Measurements from ENCODE around the gene ZHX3.

ZHX3 gene

GRCh38 chr20:41355598-41356203 is 38.2 kb upstream of the ZHX3 start:
- TF ChIP-seq, protein P1, sequence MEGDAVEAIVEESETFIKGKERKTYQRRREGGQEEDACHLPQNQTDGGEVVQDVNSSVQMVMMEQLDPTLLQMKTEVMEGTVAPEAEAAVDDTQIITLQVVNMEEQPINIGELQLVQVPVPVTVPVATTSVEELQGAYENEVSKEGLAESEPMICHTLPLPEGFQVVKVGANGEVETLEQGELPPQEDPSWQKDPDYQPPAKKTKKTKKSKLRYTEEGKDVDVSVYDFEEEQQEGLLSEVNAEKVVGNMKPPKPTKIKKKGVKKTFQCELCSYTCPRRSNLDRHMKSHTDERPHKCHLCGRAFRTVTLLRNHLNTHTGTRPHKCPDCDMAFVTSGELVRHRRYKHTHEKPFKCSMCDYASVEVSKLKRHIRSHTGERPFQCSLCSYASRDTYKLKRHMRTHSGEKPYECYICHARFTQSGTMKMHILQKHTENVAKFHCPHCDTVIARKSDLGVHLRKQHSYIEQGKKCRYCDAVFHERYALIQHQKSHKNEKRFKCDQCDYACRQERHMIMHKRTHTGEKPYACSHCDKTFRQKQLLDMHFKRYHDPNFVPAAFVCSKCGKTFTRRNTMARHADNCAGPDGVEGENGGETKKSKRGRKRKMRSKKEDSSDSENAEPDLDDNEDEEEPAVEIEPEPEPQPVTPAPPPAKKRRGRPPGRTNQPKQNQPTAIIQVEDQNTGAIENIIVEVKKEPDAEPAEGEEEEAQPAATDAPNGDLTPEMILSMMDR (IDR thresholded peaks at IDR 0.05; ENCODE audit: control extremely low read depth, extremely low read depth, low read depth, missing control alignments), result no peak
- DNase-seq (ENCODE audit: extremely low spot score), result no peak
- ChIA-PET POLR2A (no interaction called here), CTCF (interaction anchor here (0.6 to 1.7 kb wide), 4 partner anchors 9 to 19 kb away, joined by 3 to 5 read pairs (median 3); partner anchors contain the start of gene LPIN3)

- no peak for DNase-seq (ENCODE audit: extremely low spot score)
- TF ChIP-seq, protein P1 (IDR thresholded peaks at IDR 0.05; ENCODE audit: control extremely low read depth, extremely low read depth, low read depth, missing control alignments), result no peak
- CTCF ChIA-PET, result interaction anchor here (1.1 kb wide), 1 partner anchor 16 kb away, joined by 3 read pairs; no protein-coding TSS in a partner anchor
- POLR2A ChIA-PET, result no interaction called here
These were observed 37.7 kb upstream of the ZHX3 start for GRCh38 chr20:41355192-41355591.

- DNase-seq (ENCODE audit: extremely low spot score), result no peak
- ChIA-PET POLR2A (no interaction called here), CTCF (interaction anchor here (1.0 to 2.9 kb wide), 4 partner anchors 13 to 198 kb away, joined by 3 to 12 read pairs (median 4); partner anchors contain the start of gene LPIN3)
- TF ChIP-seq, protein P1 (IDR thresholded peaks at IDR 0.05; ENCODE audit: control extremely low read depth, extremely low read depth, low read depth, missing control alignments), result no peak
These were observed 36.0 kb upstream of the ZHX3 start for GRCh38 chr20:41353530-41353929.

- ChIA-PET CTCF (interaction anchor here (1.0 to 2.9 kb wide), 3 partner anchors 12 to 197 kb away, joined by 3 to 12 read pairs (median 5); partner anchors contain the start of gene LPIN3), POLR2A (no interaction called here)
- DNase-seq (ENCODE audit: extremely low spot score), result no peak
- TF ChIP-seq, protein P1 (IDR thresholded peaks at IDR 0.05; ENCODE audit: control extremely low read depth, extremely low read depth, low read depth, missing control alignments), result no peak
These were observed 35.1 kb upstream of the ZHX3 start for GRCh38 chr20:41352666-41353065.

GRCh38 chr20:41352106-41352505 is 34.6 kb upstream of the ZHX3 start:
- TF ChIP-seq, protein P1 (IDR thresholded peaks at IDR 0.05; ENCODE audit: control extremely low read depth, extremely low read depth, low read depth, missing control alignments), result no peak
- no peak for DNase-seq (ENCODE audit: extremely low spot score)
- ChIA-PET POLR2A (no interaction called here), CTCF (interaction anchor here (2.0 to 2.9 kb wide), 2 partner anchors 11 to 12 kb away, joined by 9 to 12 read pairs; partner anchors contain the start of gene LPIN3)

DNA sequence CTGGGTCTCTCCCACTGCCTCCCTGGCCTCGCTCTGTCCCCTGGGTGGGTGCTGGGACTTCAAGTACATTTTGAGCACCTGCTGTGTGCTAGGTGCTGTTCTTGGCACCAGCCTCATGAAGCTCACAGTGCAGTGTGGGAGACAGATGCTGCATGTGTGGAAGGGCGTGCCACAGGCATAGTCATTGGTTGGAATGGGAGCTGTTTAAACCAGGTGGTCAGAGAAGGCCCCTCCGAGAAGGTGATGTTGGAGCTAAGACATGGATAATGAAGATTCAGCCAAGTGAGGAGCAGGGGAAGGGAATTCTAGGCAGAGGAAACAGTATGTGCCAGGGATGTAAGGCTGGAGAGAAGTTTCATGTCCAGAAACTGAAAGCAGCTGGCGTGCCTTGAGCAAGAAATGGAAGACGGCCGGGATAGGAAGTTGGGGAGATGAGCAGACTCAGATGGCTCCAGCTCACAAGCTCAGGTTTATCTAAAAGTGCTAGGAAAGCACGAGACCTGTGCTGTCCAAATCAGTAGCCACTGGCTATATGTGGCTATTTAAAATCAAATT is 33.0 kb upstream of the ZHX3 start:
- ChIA-PET POLR2A (no interaction called here), CTCF (interaction anchor here (0.9 to 2.0 kb wide), 5 partner anchors 10 to 377 kb away, joined by 3 to 9 read pairs (median 3); partner anchors contain the start of gene LPIN3)
- TF ChIP-seq, protein P1 (IDR thresholded peaks at IDR 0.05; ENCODE audit: control extremely low read depth, extremely low read depth, low read depth, missing control alignments), result no peak
- no peak for DNase-seq (ENCODE audit: extremely low spot score)

All from GM10248 (cell line).